DMS114 treated with DMSO at 0.1 percent for 48 hours (cell line): ENCODE data around the gene ZNF124.
"Not testable (repeated sequence)": the region's sequence is repeated elsewhere in the genome, so short reads cannot be mapped to it uniquely, and the experiment has no call there.

Experiments
- DNase-seq: peaks from one replicate; lab custom pipeline; 2025; ENCODE audit not compliant: unreplicated experiment; lab: John Stamatoyannopoulos, UW

Gene ZNF124

GRCh38 chr1:247173431-247173830 lies 1.6 kb upstream of the ZNF124 start:
- no peak for DNase-seq

- DNase-seq: no peak
Observed at GRCh38 chr1:247172996-247173395, 1.2 kb upstream of the ZNF124 start.

- DNase-seq: not testable (repeated sequence)
Observed at GRCh38 chr1:247171443-247171842, 377 bp downstream of the ZNF124 start.

GRCh38 chr1:247165674-247166073 lies 6.1 kb downstream of the ZNF124 start:
- DNase-seq: no peak

- DNase-seq: no peak
Observed at GRCh38 chr1:247164694-247165093, 7.1 kb downstream of the ZNF124 start.

GRCh38 chr1:247156787-247157232 lies 15.0 kb downstream of the ZNF124 start:
- DNase-seq: no peak

- no peak for DNase-seq
Observed at GRCh38 chr1:247147781-247148180, 24.0 kb downstream of the ZNF124 start.

GRCh38 chr1:247147120-247147519 lies 24.7 kb downstream of the ZNF124 start:
- DNase-seq: not testable (repeated sequence)

GRCh38 chr1:247146671-247147070 lies 25.1 kb downstream of the ZNF124 start:
- no peak for DNase-seq

GRCh38 chr1:247145279-247145678 lies 26.5 kb downstream of the ZNF124 start:
- DNase-seq: no peak

GRCh38 chr1:247139557-247139956 lies 32.3 kb downstream of the ZNF124 start:
- not testable (repeated sequence) for DNase-seq

GRCh38 chr1:247131236-247131635 lies 40.6 kb downstream of the ZNF124 start:
- no peak for DNase-seq

GRCh38 chr1:247127519-247128282 lies 44.1 kb downstream of the ZNF124 start:
- not testable (repeated sequence) for DNase-seq

GRCh38 chr1:247126601-247127000 lies 45.2 kb downstream of the ZNF124 start:
- not testable (repeated sequence) for DNase-seq

- not testable (repeated sequence) for DNase-seq
Observed at GRCh38 chr1:247126166-247126565, 45.7 kb downstream of the ZNF124 start.

- DNase-seq: no peak
Observed at GRCh38 chr1:247121382-247121781, 50.4 kb downstream of the ZNF124 start.

GRCh38 chr1:247120408-247120668 lies 51.5 kb downstream of the ZNF124 start:
- DNase-seq: not testable (repeated sequence)

- no peak for DNase-seq
Observed at GRCh38 chr1:247119600-247120407, 52.0 kb downstream of the ZNF124 start.

GRCh38 chr1:247118946-247119446 lies 52.8 kb downstream of the ZNF124 start:
- peak; percentile 25 for DNase-seq

GRCh38 chr1:247115545-247115944 lies 56.3 kb downstream of the ZNF124 start:
- no peak for DNase-seq

- DNase-seq: no peak
Observed at GRCh38 chr1:247115141-247115510, 56.7 kb downstream of the ZNF124 start.
